T-helper 2 cell treated with Interferon-gamma antibody and Interleukin-4, amounts not matched to agents 5 μg/mL and 100 μg/mL, for 36 hours (primary cell): ENCODE results near the gene PDIK1L.
A peak's percentile ranks its signal among the peaks of the same experiment; 100 is the strongest.

Source experiments
- DNase-seq: peaks from one replicate; pipeline ENCODE4 v3.0.0; 2021; ENCODE audit warnings: low spot score
- H3K27ac Mint-ChIP-seq: one replicate; pipeline ENCODE4 v1.8.0; 2021; ENCODE audit warnings: mild to moderate bottlenecking, mixed read lengths
- H3K27me3 Mint-ChIP-seq: one replicate; pipeline ENCODE4 v1.8.0; 2021; ENCODE audit warnings: low read depth, mixed read lengths
- H3K36me3 Mint-ChIP-seq: one replicate; pipeline ENCODE4 v1.8.0; 2021; ENCODE audit warnings: low read depth, mixed read lengths
- H3K4me1 Mint-ChIP-seq: one replicate; pipeline ENCODE4 v1.8.0; 2021; ENCODE audit warnings: low read depth, mixed read lengths
- H3K4me3 Mint-ChIP-seq: one replicate; pipeline ENCODE4 v1.8.0; 2022; ENCODE audit warnings: mild to moderate bottlenecking, moderate library complexity, mixed read lengths
- H3K9me3 Mint-ChIP-seq: one replicate; pipeline ENCODE4 v1.8.0; 2021; ENCODE audit warnings: mixed read lengths

The PDIK1L gene

DNA sequence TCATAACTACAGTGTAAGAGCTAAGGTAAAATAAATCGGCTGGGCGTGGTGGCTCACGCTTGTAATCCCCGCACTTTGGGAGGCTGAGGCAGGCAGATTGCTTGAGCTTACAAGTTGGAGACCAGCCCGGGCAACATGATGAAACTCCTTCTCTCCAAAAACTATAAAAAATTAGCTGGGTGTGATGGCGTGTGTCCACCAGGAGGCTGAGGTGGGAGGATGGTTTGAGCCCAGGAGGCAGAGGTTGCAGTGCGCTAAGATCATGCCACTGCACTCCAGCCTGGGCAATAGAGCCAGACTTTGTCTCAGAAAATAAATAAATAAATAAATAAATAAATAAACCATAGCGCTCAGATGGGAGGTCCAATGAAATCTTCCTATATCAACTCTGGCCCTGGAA is 30.5 kb downstream of the PDIK1L start:
- Mint-ChIP-seq H3K27me3 (peaks cover 7% of the 10 kb centered on the region), H3K9me3 (no peaks in the 10 kb centered on the region), H3K4me1 (peaks cover 17% of the 10 kb centered on the region), H3K27ac (no peak overlapping the region), H3K4me3 (no peak overlapping the region), H3K36me3 (no peaks in the 10 kb centered on the region)
- no peak for DNase-seq

DNA sequence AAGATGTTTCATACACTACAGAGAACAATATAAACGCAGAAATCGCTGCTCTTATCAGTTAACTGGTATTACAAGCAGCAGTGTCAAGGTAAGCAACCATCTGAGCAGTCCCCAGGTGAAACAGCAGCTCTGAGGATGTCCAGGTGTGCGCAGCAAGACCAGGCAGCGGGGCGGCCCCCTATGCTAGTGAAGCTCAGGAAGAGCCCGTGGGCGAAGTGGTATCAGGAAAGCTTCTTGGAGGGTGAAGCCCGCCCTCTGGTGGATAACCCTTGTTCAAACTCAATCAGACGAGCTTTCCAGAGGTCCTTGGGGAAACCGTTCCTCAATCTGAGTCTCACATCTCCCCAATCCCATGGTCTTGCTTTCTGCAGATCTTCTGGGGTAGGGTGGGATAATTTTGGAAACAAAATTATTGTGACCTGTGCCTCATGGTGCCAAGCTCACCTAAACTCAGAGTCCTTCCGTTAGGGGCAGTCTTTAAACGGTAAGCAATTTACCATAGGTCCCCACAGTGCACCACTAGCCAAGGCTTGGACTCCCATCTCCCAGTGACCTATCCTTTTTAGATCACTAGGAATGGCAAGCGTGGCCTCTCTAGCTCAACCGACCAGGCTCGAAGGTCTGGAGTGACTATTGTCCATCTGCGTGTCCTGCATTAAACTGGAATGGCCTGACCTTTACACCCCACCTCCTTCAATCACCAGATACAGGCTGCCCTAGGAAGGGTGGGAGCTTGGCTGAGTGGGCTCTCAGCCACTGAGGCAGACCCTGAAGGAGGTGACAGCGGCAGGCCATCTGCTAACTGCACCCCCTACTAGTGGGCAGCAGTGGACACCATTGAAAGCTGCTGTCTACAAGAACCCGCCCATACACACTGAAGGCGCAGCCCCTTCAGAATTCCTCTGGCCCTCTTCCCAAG is 33.7 kb downstream of the PDIK1L start:
- Mint-ChIP-seq H3K27me3 (peaks cover 30% of the 10 kb centered on the region), H3K9me3 (no peaks in the 10 kb centered on the region), H3K27ac (no peak overlapping the region), H3K36me3 (no peaks in the 10 kb centered on the region), H3K4me3 (peak overlapping the region; percentile 25), H3K4me1 (peaks cover 6% of the 10 kb centered on the region)
- peak; percentile 72 for DNase-seq

DNA sequence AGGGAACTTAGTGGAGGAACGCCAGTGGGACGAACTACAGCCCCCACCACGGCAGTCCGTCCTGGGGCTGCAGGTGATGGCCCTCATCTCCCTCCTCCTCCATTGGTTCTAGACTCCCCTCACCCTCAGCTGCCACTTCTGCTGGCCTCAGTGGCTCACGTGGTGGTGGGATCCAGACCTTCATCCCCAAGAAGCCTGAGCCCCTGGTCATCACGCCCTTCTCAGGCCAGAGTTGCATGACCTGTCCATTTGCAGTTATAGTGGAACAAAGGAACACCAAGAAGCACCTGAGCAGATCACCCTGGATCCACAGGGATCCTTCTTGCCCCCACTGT is 34.3 kb downstream of the PDIK1L start:
- H3K9me3 Mint-ChIP-seq: no peaks in the 10 kb centered on the region
- DNase-seq: no peak
- H3K27me3 Mint-ChIP-seq: peaks cover 30% of the 10 kb centered on the region
- no peaks in the 10 kb centered on the region for H3K36me3 Mint-ChIP-seq
- peaks cover 6% of the 10 kb centered on the region for H3K4me1 Mint-ChIP-seq
- no peak overlapping the region for H3K27ac Mint-ChIP-seq
- no peak overlapping the region for H3K4me3 Mint-ChIP-seq

DNA sequence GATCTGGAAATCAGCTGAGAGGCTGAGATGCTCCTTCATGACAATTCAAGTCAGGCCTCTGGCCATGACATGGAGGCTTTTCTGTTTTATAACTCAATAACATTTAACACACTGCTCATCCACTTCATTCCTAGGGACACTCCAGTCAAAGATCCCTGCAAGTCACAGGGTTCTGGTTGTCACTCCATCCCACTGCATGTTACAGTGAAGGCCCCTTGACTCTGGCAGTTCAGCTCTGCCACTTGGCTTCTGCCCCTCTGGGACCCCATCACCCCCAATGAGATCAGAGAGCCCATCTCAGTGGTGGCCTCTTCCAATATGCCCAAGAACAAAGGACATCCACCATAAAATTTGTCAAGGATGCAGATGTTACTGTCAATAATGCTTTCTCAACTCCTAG is 37.3 kb downstream of the PDIK1L start:
- H3K4me1 Mint-ChIP-seq: peaks cover 6% of the 10 kb centered on the region
- H3K27ac Mint-ChIP-seq: no peak overlapping the region
- DNase-seq: no peak
- no peaks in the 10 kb centered on the region for H3K9me3 Mint-ChIP-seq
- peaks cover 37% of the 10 kb centered on the region for H3K27me3 Mint-ChIP-seq
- no peaks in the 10 kb centered on the region for H3K36me3 Mint-ChIP-seq
- no peak overlapping the region for H3K4me3 Mint-ChIP-seq

DNA sequence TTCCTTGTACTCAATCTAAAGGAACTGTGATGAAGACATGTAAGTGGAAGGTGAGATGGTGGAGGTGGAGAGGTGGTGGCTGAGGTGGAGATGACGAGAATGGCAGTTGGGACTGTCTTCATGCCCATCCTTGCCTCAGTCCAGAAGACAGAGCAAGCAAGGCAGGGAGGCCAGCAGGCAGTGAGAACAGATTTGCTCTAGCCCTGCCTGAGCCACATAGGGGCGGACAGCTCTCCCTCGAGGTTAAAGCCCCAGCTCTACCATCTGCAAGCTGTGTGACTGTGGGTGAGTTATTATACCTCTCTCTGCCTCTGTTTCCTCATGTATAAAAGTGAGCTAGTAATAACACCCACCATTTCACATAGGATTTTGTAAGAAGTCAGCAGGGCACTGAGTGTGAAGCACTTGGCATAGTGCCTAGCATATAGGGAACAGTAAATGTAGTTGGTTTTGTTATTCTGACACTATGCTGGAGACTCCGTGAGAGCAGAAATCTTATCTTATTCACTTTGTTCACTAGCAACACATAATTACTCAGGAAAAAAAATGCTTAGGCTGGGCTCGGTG is 42.4 kb downstream of the PDIK1L start:
- peaks cover 60% of the 10 kb centered on the region for H3K27me3 Mint-ChIP-seq
- H3K4me3 Mint-ChIP-seq: no peak overlapping the region
- H3K27ac Mint-ChIP-seq: no peak overlapping the region
- H3K36me3 Mint-ChIP-seq: no peaks in the 10 kb centered on the region
- H3K9me3 Mint-ChIP-seq: no peaks in the 10 kb centered on the region
- DNase-seq: no peak
- peaks cover 3% of the 10 kb centered on the region for H3K4me1 Mint-ChIP-seq

DNA sequence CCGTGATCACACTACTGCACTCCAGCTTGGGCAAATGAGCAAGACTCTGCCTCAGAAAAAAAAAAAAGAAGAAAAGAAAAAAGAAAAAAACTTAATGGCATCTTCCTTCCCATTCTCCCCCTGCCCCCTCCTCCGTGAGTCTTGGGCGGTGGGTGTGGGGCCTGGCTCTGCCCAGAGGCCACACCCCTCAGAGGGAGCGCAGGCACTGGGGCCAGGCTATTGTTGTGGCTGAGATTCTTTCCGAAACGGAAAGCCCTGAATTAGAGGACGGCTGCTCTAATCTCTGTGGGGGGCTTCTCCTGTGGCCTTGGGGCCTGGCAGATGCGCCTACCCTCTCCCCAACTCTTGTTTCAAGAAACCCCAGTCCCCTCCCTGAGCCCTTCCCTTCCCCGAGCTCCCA is 43.1 kb downstream of the PDIK1L start:
- no peak overlapping the region for H3K27ac Mint-ChIP-seq
- H3K27me3 Mint-ChIP-seq: peaks cover 64% of the 10 kb centered on the region
- no peaks in the 10 kb centered on the region for H3K9me3 Mint-ChIP-seq
- DNase-seq: no peak
- no peak overlapping the region for H3K4me3 Mint-ChIP-seq
- peaks cover 3% of the 10 kb centered on the region for H3K4me1 Mint-ChIP-seq
- no peaks in the 10 kb centered on the region for H3K36me3 Mint-ChIP-seq

DNA sequence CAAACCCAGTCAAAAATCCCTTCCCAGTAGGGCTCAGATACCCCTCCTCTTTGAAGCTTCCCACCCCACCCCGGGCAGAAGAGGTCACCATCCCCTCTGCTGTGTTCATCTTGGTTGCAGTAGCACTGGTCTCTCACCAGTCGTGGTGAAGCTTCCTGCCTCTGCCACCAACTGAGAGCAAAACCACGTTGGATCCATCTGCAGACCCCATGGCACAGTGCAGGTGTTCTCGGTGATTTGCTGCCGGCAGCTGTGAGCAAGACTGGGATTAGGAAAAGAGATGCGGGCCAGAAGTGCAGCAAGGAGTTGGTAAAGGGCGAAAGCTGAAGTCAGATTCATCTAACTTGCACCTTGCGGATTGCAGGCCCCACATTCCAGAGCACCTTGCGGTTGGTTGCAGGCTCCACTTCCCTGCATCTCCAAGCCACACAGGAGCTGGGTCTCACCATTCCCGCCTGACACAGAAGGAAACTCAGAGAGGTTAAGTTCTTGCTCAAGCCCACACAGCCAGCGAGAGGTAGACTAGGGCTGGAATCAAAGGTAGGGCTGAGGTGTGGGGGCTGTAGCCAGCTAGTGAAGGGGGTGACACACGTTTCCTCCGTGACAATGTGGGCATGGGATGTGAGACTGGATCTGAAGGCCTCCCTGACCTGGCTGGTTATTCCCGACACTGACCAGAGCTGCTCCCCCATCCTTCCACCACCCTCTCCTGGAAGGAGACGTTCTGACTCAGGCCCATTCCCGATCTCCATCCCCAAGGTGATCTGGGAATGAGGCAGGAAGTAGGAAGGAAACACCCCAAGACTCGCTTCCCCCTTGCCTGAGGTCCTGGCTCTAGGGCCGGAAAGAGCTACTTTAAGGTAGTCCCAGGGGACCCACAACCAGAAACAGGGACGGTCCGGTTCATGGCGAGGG is 44.0 kb downstream of the PDIK1L start:
- Mint-ChIP-seq H3K27ac (no peak overlapping the region), H3K36me3 (no peaks in the 10 kb centered on the region), H3K4me3 (no peak overlapping the region), H3K4me1 (peaks cover 3% of the 10 kb centered on the region), H3K9me3 (no peaks in the 10 kb centered on the region), H3K27me3 (peaks cover 64% of the 10 kb centered on the region)
- no peak for DNase-seq

DNA sequence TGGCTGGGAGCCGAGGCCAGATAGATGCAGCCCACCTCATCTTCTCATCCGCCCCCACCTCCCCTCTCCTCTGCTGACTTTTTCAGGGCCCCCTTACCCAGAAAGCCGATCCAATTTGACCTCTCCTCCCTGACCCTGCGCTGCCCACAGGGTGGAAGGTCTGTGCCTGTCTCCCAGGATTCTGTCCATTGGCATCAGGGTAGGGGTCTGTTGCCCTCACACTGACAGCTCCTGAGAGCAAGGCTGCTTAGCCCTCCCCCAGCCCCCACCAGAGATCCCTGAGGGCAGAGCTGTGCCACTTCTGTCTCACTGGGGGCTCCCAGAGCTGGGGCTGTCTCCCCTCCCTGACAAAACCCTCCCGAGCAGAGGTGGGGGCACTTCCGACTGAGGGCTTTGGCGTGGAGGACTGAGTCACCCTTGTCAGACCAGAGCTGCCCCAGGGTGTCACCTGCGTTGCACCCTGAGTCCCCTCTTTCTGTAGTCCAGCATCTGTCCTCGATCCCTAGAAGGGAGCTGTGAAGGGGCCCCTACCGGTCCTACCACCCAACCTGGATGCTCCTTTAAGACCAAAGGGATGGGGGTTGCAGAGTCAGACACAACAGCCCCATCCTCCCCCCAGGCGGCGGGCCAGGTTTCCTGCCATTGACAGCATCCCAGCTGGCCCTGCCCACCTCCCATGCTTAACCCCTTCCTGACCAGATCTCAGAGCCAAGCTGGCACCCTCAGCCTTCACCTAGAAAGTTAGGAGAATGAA is 44.8 kb downstream of the PDIK1L start:
- Mint-ChIP-seq H3K27me3 (peaks cover 67% of the 10 kb centered on the region), H3K27ac (no peak overlapping the region)

DNA sequence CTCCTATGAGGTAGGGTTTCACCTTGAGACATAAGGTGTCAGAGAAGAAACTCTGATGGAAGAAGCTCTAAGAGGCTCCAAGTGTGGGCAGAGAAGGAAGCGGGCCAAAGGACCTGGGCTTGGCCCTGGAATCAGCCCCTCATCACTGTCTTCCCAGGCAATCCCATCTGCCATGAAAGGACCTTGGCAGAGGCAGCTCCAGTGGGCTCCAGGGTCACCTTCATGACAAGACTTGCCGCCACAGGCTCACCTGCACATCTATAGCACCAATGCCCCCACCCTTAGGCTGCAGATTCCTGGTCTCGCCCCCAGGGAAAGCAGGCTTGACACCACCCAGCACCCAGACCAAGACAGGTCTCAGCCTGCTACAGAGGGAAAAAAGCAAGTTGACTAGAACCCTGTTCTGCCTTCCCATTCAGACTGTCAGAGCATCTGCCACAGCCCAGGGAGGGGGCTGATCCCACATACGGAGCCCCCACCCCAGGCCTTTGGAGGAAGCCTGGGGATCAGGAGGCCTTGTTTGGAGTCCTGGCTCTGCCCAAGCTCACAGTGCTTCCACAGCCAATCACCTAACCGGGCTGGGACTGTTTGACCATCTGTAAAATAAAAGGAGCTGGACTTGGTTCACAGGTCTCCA is 46.8 kb downstream of the PDIK1L start:
- Mint-ChIP-seq H3K27ac (no peak overlapping the region), H3K27me3 (peaks cover 67% of the 10 kb centered on the region), H3K9me3 (no peaks in the 10 kb centered on the region), H3K36me3 (no peaks in the 10 kb centered on the region), H3K4me1 (peaks cover 6% of the 10 kb centered on the region), H3K4me3 (no peak overlapping the region)
- no peak for DNase-seq

More for the DNA sequence above, 44.8 kb downstream of the PDIK1L start:
- no peak for DNase-seq
- peaks cover 3% of the 10 kb centered on the region for H3K4me1 Mint-ChIP-seq
- H3K4me3 Mint-ChIP-seq: no peak overlapping the region
- no peaks in the 10 kb centered on the region for H3K9me3 Mint-ChIP-seq
- no peaks in the 10 kb centered on the region for H3K36me3 Mint-ChIP-seq

DNA sequence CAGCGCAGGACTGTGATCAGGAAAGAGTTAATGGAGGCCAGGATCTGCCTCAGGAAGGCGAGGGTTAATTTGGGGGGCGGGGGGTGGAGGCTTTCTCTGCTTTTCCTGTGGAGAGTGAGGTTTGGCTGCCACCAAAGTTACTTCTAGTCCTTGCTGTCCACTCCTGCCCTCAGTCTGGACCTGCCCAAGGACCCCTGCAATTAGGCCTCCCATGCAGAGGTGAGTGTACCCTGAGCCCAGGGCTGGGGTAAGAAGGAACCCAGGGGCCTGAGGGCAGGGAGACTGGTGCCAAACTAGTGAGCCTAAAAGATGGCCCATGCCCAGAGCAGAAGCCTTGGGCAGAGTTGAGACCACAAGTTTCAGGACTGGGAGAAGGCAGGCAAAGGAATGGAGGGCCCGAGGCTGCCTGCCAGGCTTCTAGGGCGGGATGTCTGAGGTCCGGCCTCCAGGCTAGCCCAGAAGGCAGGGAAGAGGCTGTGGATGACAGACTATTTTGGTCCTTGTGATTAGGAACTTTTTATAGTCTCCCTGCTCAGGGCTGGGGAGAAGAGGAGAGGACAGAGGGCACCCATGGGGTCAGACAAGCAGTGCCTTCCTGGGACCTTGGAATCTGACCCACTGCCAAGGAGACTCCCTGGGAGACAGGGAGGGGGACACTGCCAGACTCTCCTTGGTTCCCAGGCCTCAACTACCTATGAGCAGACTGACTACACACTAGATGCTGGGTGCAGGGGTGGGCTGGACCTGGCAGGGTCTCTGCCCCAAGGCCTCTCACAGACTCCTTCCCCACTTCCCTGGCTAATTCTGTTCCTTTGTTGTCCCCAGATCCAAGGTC is 47.5 kb downstream of the PDIK1L start, which contains the start of gene FAM110D:
Gene FAM110D, plus strand, starts transcription at position 172 of the 835 bp plus-strand sequence. CDS start 2,213 bp downstream, outside the sequence.
- no peak within 1 kb of the TSS for H3K4me3 Mint-ChIP-seq
- H3K4me1 Mint-ChIP-seq: peaks cover 8% of the 10 kb centered on the region
- H3K9me3 Mint-ChIP-seq: no peaks in the 10 kb centered on the region
- no peaks in the 10 kb centered on the region for H3K36me3 Mint-ChIP-seq
- H3K27ac Mint-ChIP-seq: no peak within 1 kb of the TSS
- peaks cover 64% of the 10 kb centered on the region for H3K27me3 Mint-ChIP-seq
- DNase-seq: no peak

DNA sequence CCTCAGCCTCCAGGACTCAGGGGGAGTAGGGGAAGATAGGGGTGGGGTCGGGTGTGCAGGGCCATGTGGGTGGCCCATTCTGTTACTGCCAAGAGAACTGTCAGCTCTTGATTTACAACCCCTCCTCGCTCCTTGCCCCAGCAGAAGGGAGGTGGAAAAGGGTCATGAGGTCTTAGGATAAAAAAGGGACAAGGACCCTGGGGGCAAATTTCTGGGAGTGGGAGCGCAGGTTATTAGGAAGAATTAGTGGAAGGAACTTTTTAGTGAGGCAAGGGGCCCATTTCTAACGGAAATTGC is 48.1 kb downstream of the PDIK1L start:
- Mint-ChIP-seq H3K4me3 (no peak overlapping the region), H3K27ac (no peak overlapping the region), H3K4me1 (peaks cover 8% of the 10 kb centered on the region), H3K9me3 (no peaks in the 10 kb centered on the region), H3K27me3 (peaks cover 62% of the 10 kb centered on the region), H3K36me3 (no peaks in the 10 kb centered on the region)
- DNase-seq: no peak

DNA sequence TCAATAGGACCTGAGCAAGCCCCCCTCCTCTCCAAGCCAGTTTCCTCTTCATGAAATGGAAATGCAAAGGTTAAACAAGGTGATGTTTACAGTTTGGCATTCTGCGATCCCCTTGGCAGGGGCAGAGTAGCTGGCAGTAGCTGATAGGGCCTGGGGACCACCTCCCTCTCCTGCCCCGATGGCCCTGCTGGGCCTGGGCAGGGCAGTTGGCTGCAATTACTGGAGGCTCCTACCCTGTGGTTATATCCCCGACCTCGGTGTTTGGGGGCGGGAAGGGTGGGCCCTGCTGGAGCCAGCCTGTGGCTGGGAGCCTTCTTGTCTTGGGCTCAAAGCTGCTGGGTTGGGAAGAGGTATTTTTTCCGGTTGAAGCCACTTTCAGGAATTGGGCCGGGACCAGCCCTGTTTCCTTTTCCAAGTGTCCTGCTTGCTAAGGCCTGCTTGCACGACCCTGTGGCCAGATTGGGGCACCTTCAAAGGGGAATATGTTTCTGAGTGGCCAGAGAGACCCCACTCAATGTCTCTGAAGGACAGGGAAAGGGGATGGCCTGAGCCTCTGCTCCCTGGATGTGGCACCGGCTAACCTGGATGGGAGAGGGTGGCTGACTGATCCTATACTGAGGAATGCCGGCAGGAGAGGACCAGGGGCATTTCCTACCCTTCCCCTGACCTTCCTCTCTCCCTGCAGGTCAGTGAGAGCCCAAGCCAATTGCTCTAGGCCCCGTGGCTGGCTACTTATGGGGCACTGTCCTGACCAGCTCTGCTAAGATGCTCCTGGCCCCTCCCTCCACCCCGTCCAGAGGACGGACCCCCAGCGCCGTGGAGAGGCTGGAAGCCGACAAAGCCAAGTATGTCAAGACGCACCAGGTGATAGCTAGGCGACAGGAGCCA is 49.1 kb downstream of the PDIK1L start:
- H3K36me3 Mint-ChIP-seq: no peaks in the 10 kb centered on the region
- no peak for DNase-seq
- no peak overlapping the region for H3K27ac Mint-ChIP-seq
- H3K4me3 Mint-ChIP-seq: no peak overlapping the region
- H3K9me3 Mint-ChIP-seq: no peaks in the 10 kb centered on the region
- peaks cover 62% of the 10 kb centered on the region for H3K27me3 Mint-ChIP-seq
- H3K4me1 Mint-ChIP-seq: peaks cover 17% of the 10 kb centered on the region
